ENCODE results near the gene CYP4F22.

CYP4F22 gene

DNA sequence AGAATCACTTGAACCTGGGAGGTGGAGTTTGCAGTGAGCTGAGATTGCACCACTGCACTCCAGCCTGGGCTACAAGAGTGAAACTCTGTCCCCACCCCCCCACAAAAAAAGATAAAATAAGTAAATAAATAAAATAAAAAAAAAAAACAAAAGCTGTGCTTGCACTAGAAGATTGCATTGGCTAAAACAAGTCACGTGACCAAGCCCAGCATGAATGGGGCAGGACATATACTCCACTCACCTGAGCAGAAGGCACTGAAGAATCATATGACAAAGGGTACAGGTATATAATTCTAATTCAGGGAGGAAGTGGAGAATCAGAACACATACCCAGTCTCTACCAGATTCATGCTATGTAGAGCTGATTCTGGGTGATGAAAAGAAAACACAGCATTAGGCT, 36.6 kb downstream of the CYP4F22 start:
- no peaks in the 10 kb centered on the region for H3K36me3 ChIP-seq (ENCODE audit: insufficient read depth)
- H3K27ac ChIP-seq, result no peak overlapping the region
- H2AFZ ChIP-seq (ENCODE audit: low read depth), result no peak overlapping the region
- H3K79me2 ChIP-seq (ENCODE audit: insufficient read depth, low read depth), result no peaks in the 10 kb centered on the region
- H4K20me1 ChIP-seq (ENCODE audit: insufficient read depth), result no peaks in the 10 kb centered on the region
- peaks cover 2% of the 10 kb centered on the region; the same call in 1 of the 2 replicates for H3K27me3 ChIP-seq (ENCODE audit: insufficient read depth, low read depth)
- H3K4me1 ChIP-seq (ENCODE audit: low read depth, poor library complexity, severe bottlenecking), result no peaks in the 10 kb centered on the region
- H3K9ac ChIP-seq, result no peak overlapping the region
- TF ChIP-seq, protein P1, sequence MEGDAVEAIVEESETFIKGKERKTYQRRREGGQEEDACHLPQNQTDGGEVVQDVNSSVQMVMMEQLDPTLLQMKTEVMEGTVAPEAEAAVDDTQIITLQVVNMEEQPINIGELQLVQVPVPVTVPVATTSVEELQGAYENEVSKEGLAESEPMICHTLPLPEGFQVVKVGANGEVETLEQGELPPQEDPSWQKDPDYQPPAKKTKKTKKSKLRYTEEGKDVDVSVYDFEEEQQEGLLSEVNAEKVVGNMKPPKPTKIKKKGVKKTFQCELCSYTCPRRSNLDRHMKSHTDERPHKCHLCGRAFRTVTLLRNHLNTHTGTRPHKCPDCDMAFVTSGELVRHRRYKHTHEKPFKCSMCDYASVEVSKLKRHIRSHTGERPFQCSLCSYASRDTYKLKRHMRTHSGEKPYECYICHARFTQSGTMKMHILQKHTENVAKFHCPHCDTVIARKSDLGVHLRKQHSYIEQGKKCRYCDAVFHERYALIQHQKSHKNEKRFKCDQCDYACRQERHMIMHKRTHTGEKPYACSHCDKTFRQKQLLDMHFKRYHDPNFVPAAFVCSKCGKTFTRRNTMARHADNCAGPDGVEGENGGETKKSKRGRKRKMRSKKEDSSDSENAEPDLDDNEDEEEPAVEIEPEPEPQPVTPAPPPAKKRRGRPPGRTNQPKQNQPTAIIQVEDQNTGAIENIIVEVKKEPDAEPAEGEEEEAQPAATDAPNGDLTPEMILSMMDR (conservative IDR thresholded peaks at IDR 0.05; ENCODE audit: low read depth, low read length), result no peak
- no peak overlapping the region for H3K4me2 ChIP-seq
- H3K4me3 ChIP-seq (IDR thresholded peaks at IDR 0.05; ENCODE audit: insufficient read depth, low read depth, low read length), result no peak overlapping the region

DNA sequence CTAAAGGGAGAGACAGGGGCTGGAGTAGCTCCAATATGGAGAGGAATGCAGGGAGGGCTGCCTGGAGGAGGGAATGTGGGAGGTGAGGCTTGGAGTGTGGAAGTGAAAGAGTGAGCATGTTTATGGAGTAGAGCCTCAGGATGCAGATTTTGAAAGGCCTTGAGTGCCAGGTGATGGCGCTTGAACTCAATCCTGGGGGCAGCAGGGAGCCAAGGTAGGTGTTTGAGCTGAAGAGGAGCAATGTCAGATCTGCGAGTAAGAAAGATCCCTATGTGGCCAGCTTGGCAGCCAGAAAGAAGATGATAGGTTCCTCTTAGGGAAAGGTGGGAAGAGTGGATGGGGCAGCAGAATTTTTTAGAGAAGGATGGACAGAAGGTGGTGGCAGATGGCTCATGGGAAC, 40.3 kb downstream of the CYP4F22 start:
- Histone ChIP-seq H4K20me1 (ENCODE audit: insufficient read depth) (no peaks in the 10 kb centered on the region), H3K4me3 (IDR thresholded peaks at IDR 0.05; ENCODE audit: insufficient read depth, low read depth, low read length) (no peak overlapping the region), H3K4me1 (ENCODE audit: low read depth, poor library complexity, severe bottlenecking) (no peaks in the 10 kb centered on the region), H3K9ac (no peak overlapping the region), H3K36me3 (ENCODE audit: insufficient read depth) (no peaks in the 10 kb centered on the region), H3K4me2 (no peak overlapping the region), H3K27ac (no peak overlapping the region), H2AFZ (ENCODE audit: low read depth) (no peak overlapping the region), H3K27me3 (ENCODE audit: insufficient read depth, low read depth) (peaks cover 5% of the 10 kb centered on the region; the same call in 1 of the 2 replicates), H3K79me2 (ENCODE audit: insufficient read depth, low read depth) (no peaks in the 10 kb centered on the region)
- TF ChIP-seq, protein P1 (conservative IDR thresholded peaks at IDR 0.05; ENCODE audit: low read depth, low read length), result no peak

DNA sequence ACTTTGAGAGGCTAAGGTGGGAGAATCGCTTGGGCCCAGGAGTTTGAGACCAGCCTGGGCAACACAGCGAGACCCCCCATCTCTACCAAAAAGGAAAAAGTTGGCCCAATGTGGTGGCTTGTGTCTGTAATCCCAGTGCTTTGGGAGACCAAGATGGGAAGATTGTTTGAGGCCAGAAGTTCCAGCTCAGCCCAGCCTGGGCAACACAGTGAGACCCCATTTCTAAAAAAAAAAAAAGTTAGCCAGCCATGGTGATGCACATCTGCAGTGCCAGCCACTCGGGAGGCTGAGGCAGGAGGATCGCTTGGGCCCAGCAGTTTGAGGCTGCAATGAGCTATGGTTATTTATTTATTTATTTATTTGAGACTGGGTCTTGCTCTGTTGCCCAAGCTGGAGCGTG, 41.3 kb downstream of the CYP4F22 start:
- Histone ChIP-seq H3K4me2 (no peak overlapping the region), H3K4me3 (IDR thresholded peaks at IDR 0.05; ENCODE audit: insufficient read depth, low read depth, low read length) (no peak overlapping the region), H3K4me1 (ENCODE audit: low read depth, poor library complexity, severe bottlenecking) (no peaks in the 10 kb centered on the region), H3K36me3 (ENCODE audit: insufficient read depth) (no peaks in the 10 kb centered on the region), H3K79me2 (ENCODE audit: insufficient read depth, low read depth) (no peaks in the 10 kb centered on the region), H3K27me3 (ENCODE audit: insufficient read depth, low read depth) (peaks cover 13% of the 10 kb centered on the region; the same call in 1 of the 2 replicates), H2AFZ (ENCODE audit: low read depth) (no peak overlapping the region), H4K20me1 (ENCODE audit: insufficient read depth) (no peaks in the 10 kb centered on the region), H3K9ac (no peak overlapping the region), H3K27ac (no peak overlapping the region)
- TF ChIP-seq, protein P1 (conservative IDR thresholded peaks at IDR 0.05; ENCODE audit: low read depth, low read length), result no peak

DNA sequence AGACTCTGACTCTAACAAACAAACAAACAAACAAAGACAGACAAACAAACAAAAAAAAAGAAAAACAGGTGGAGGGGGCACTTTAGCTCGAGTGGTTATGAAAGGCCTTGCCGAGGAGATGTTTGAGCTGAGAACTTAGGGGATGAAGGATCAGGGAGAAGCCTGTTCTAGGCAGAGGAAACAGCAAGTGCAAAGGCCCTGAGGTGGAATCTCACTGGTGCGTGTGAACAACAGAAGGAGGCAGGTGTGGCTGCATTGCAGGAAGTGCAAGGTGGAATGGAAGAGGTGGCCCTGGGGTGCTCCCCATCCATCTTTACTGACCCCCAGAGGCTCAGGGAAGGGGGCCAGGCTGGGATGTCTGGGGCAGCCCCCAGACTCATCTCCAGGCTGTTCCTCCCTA, 41.9 kb downstream of the CYP4F22 start:
- Histone ChIP-seq H2AFZ (ENCODE audit: low read depth) (no peak overlapping the region), H3K9ac (no peak overlapping the region), H4K20me1 (ENCODE audit: insufficient read depth) (no peaks in the 10 kb centered on the region), H3K79me2 (ENCODE audit: insufficient read depth, low read depth) (no peaks in the 10 kb centered on the region), H3K27me3 (ENCODE audit: insufficient read depth, low read depth) (peaks cover 13% of the 10 kb centered on the region; the same call in 1 of the 2 replicates), H3K4me2 (no peak overlapping the region), H3K4me3 (IDR thresholded peaks at IDR 0.05; ENCODE audit: insufficient read depth, low read depth, low read length) (no peak overlapping the region), H3K4me1 (ENCODE audit: low read depth, poor library complexity, severe bottlenecking) (no peaks in the 10 kb centered on the region), H3K27ac (no peak overlapping the region), H3K36me3 (ENCODE audit: insufficient read depth) (no peaks in the 10 kb centered on the region)
- TF ChIP-seq, protein P1 (conservative IDR thresholded peaks at IDR 0.05; ENCODE audit: low read depth, low read length), result no peak

All from KMS-11 (cell line).